HUDEP-2 (cell line): ENCODE data around the gene TMEM235.

ENCODE experiments used
- DNase-seq, 76 experiments: peaks; one replicate each; lab custom pipeline; 2025; ENCODE audit not compliant: unreplicated experiment in 76 of 76; lab: John Stamatoyannopoulos, UW

TMEM235 gene

DNA sequence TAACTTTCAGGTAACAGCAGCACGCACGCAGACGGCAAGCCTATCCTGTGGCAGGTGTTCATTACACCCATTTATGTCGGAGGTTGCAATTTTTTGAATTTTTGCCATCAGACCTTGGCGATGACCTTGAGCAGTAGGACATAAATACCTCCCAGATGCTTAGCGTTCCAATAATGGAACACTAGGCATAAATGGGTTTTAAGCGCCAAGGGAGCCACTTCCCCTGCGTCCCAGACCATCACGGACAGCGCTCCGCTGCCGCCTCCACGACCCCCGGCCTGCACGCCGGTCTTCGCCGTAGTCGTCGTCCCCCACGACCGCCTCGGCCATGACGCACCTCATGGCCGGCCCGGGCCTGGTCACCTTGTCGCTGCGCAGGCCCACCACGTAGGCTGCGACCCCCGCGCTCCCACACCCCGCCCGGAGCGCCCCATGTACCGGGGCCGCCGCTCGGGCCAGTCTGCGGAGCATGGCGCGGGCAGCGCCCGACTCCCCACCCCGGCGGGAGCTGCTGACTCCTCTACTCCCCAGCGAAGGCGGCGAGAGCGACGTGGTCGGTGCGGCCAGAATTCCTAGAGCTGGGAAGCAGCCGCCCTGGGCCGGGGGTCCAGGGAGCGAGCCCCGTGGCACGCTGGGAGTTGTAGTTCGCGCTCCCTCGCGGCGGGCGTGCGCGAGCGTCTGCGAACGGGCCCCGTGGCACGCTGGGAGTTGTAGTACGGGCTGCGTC is 22.7 kb downstream of the TMEM235 start:
- peak in 69 of 76 experiments; percentile 23 to 85 (median 65) for DNase-seq

DNA sequence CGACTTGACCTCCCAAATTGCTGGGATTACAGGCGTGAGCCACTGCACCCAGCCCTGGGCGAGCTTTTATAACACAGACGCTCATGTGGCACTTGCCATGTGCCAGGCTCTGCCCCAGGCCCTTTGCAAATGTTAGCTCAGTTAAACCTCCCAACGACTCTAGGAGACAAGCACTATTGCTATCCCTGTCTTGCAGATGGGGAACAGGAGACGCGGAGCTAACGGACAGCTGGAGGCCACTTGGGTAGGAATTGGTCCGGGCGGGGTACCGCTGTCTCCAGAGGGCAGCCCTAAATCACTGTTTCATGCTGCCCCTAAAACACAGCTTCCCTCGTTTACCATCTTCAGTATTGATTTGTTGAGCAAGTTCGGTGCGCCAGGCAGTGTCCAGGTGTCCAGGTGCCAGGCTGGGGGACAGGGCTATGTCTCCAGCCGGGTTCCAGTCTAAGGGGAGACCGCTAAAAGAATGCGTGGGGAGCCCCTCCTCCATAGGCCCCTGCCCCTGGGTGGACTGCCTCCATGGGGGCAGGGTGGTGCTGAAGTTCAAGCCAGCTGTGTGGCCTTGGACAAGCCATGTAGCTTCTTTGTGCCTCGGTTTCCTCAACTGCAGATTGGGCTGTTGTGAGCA is 23.7 kb downstream of the TMEM235 start:
- no peak for DNase-seq

DNA sequence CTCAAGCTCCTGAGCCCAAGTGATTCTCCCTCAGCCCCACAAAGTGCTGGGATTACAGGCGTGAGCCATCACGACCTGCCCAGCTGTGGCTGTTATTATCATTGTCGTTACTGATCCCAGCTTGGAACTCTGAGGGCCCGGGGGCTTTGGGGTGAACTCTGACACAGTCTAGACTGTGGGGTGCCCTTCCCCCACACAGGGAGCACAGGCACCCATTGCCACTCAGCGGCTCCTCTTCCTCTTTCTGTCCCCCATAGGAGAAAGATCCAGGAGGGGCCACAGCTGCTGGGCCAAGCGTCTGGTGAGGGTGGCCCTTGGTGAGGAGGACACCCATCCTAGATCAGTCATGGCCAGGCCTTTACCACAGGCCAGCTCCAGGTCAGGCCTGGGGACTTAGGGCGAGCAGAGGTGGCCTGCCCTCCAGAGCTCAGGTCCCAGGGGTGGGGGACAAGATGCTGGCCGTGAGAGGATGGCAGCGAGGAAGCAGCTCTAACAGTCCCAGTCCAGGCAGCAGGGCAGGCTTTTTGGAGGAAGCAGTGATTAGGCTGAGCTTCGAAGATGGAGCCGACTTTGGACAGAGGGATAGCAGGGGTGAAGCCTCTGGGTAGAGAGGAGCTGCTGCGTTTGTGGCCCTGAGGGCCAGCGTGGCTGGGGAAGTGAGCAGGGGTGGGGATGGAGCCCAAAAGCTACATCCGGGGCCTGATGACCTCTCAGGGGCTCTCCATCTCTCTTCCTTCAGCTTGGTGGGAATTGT is 24.7 kb downstream of the TMEM235 start:
- DNase-seq: no peak

DNA sequence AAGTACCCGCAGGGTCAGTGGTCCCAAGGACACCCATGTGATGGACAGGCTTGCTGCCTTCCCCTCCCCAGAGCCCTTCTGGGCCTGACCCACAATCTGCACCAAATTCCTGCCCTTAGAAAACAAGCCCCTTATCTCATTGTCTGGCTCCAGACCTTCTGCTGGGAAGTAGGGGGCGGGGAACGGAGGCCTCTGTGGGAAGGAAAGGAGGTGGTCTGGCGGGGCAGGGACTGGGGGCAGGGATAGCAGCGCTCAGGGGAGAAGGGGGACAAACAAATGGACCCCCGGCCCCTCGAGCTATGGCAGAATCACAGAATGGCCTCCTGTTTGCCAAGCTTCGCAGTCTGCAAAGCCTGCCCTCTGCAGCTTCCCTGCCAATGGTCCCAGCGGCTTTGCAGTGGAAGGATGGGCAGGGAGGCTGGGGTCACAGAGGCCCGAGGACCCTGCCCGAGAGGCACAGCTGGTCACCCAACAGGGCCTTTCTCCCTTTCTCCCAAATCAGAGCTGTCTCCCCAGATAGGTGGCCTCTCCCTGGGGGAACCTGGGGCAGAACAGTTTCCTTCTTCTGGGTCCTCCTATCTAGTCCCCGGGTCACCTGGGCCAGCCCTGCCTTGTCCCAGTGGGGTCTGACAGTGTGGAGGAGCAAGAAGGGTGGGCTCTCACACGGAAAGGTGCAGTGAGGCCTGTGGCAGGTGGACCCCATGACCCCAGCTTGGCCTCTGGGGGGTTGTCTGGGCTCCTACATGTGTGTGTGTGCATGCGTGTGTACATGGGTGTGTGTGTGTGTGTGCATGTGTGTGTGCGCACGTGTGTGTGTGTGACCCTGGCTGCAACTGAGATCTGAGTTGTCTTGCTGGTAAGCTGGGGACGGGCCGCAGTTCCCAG is 25.5 kb downstream of the TMEM235 start:
- DNase-seq: no peak

DNA sequence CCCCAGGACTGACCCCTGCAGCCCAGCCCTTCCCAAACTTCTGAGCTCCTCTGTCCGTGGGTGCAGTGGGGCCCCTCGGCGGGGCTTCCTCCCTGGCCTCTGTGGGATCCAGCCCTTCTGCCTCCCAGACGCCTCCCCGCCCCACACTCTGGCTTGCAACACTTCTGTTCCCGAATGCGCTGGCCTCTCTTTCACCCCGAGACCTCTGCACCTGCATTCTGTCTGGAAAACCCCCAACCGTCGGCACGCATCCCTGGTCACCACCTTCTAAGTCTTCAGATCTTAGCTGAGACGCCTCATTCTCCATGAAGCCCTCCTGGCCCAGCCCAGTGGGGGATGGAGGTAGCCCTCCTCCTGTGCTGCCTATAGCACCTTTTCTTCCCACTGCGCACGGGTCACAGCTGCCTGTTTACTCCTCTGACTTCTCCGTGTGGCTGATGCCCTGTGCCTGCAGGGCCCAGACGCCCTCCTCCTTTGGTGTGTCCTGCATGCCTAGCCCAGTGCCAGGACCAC is 26.4 kb downstream of the TMEM235 start:
- DNase-seq: peak in 2 of 76 experiments; percentile 8 to 28

DNA sequence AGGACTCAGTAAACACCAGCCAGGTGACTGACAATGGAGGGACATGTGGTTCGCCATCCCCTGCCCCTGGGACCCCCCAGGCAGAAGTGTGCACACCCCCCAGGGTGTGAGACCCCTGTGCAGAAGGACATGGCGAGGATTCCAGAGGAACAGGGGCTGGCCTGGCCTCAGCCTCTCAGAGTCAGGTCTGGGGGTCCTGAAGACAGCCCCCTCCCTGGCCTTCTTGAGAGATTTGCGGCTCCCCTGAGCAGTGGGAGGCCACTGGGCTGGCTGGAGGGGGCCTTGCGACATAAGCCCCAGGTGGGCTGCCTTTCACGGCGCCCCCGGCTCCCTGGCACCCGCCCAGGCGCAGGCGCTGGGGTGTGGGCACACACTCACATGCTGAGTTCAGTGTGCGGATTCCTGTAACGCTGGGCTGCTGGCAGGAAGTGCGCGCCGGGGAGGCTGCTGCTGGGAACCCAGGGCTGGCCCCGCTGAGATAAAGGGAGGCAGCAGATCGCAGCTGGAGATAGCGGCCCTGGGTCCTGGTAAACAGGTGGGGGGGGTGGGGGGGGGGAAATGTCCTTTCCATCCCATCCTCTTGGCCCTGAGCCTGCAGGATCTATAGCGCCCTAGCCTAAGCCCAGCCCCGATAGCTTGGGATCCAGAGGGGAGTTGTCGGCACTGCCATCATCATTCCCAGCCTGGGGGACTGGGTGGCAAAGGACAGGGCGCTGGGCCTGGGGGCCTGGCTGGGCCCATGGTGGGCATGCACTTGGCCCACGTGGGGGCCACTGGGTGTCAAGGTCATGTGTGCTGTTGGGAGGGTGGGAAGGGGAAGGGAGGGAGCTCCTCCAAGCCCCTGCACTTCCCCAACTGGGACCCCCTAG is 27.1 kb downstream of the TMEM235 start:
- peak in 74 of 76 experiments; percentile 24 to 88 (median 70) for DNase-seq

DNA sequence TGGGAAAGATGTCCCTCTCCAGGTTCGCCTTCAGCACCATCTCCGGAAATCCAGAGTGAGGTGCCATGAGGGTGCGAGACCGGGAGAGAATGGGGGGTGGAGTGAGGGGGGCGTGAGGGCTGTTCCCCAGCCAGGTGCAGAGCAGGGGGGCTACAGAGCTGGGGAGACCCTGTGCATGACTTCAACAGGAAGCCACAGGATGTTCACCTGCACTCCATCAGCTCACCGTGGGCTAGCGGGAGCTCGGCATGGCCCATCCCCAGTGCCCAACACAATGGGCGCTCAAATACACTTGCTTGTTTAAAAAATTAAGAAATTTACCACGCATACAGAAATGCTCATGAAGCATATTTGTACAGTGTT is 27.7 kb downstream of the TMEM235 start:
- no peak for DNase-seq

DNA sequence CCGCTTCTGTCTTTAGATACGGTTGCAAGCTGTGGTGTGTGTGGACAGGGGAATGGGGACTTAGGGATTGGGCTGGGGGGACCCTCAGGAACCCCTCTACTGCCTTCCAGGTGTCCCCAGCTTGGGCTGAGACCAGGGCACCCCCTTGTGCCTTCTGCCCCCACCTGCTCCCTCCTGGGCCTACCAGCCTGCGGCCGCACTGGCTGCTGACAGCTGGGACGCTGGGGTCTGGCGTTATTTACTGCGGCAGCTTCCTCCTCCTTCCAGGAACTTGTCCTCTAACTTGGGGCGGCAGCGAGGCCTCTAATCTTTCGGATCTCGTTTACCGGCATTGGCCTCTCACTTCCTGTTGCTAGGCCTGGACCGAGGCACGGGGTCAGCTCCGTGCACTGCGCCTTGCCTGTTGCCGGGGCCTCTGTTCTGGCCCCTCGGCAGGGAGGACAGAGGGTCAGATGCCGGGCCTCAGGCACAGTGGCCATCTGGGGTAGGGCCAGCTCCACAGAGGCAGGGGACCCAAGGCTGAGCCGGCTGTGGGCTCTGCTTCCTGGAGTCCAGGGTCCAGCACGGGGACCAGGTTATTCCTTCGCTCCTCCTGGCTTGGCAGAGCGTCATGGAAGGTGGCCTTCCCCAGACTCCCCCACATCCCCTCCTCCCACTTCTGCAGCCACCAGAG is 31.8 kb downstream of the TMEM235 start:
- peak in 35 of 76 experiments; percentile 7 to 56 (median 22) for DNase-seq

DNA sequence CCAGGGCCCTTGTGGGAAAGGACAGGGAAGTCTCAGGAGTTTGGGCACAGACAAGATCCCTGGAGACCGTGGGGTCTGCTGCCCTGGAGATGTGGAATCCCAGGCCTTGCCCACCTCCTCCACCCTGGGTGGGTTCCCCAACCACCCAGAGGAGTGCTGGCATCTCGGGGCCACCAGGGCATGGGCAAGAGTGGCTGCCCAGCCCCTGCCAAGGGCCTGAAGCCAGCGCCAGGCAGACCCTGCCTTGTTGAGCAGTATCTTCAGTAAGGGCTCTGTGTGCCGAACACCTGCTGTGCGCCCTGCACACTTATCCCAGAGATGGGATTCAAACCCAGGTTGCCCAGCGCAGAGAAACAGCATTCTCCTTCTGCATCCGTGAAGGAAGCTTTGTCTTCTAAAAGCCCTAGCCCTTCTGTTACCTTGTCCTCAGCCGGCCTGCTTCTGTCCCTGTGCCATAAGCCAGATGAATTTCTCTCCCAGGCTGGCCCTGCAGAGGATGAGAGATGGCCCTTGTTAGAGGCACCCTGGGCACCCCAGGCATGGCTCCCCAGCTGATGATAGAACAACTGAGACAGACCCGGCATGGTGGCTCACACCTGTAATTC is 32.4 kb downstream of the TMEM235 start:
- DNase-seq: no peak

DNA sequence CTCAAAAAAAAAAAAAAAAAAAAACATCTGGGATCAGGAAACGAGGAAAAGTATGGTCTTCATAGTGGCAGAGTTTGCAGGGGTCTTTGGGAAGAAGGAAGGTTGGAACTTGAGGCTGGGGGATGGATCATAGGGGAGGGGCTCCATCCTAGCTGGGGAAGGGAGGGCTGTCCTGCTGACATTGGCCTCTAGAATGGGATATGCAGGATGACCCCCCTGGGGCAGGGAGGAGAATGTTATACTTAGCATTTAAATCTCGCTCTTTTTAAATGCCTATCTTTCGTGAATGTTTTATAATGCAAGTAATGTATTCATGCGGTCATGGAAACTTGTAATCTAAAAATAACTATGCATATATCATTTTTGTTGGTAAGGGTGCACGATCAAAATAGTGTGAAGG is 33.2 kb downstream of the TMEM235 start:
- no peak for DNase-seq

DNA sequence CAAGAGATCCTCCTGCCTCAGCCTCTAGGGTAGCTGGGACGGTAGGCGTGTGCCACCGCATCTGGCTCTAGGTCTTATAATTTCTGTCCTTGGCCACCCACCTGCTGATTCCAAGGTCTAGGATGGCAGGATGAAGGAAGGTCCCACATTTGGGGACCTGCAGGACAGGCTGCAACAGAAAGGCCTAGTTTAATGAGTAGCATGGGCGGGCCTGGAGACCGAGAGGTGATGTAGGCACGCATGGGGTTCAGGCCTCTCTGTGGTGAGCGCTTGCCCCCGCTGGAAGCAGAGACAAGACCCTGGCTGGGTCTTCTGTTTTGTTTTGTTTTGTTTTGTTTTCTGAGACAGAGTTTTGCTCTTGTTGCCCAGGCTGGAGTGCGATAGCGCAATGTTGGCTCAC is 33.7 kb downstream of the TMEM235 start:
- DNase-seq: no peak

DNA sequence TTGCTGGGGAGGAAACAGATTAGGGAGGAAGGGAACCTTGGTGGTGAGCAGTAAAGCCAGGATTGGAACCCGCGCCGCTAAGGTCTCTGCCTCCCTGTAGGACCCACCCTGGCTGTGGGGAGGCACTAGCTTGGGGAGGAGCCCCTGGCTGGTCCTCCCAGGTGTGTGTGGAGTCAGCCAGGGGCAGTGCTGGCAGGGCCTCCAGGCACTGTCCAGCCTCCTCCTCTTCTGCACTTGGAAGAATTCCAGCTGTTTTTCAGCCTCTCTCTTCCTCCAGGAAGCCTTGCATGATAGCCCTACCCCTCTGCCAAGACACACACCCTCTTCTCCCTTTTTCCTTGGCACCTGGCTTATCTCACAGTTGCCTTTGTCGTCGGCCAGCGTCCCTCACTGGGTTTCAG is 34.8 kb downstream of the TMEM235 start:
- DNase-seq: peak in 2 of 76 experiments; percentile 6 to 15

DNA sequence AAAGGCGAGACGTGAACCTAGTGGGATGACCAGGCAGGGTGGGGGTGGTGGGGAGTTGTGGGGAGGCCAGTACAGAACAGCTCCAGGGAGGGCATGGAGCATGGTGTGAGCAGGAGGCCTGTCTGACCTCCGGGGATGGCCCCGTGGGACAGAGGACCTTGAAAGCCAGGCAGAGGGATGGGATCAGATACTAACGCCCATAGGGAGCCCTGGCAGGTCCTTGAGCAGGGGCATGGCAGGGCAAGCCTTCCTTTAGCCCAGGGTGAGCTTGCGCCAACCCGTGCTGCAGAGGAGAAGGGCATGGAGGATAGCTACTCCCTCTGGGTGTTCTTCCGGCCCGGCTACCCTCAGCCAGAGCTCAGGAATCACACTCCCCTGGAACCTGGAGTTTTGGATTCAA is 35.3 kb downstream of the TMEM235 start:
- no peak for DNase-seq

DNA sequence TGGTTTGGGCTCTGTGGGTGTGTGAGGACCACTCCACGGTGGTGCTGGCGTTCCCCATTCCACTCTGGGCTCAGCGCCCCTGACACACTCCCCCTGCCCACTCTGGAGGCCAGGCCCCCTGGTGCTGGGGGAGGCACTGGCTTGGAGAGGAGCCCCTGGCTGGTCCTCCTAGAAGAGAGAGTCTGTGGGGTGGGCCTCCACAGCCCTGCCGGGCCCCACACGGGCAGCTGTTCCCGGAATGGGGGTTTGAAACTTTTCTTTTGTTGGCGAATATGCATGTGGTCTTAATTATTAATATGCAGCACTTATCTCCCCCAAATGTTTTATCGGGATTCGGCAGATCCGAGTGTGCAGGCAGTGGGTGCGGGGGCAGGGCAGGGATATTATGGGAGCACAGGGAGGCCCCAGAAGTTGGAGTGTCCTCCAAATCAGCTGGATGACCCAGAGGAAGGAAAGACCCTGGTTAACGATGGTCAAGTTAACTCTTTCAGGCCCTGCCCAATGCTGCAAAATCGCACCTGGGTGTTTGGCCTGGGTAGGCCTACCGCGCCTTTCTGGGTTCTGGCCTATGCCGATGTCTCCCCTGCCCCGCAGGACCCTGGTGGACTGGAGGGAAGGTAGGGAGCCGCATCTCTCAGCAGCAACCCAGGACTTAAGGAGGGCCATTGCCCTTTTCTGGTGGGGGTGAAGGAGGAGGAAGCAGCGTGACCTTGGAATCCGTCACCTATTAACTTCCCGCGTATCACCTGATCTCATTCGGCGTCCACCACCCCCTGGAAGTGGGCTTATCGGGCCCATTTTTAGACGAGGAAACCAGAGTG is 36.0 kb downstream of the TMEM235 start:
- DNase-seq: no peak

DNA sequence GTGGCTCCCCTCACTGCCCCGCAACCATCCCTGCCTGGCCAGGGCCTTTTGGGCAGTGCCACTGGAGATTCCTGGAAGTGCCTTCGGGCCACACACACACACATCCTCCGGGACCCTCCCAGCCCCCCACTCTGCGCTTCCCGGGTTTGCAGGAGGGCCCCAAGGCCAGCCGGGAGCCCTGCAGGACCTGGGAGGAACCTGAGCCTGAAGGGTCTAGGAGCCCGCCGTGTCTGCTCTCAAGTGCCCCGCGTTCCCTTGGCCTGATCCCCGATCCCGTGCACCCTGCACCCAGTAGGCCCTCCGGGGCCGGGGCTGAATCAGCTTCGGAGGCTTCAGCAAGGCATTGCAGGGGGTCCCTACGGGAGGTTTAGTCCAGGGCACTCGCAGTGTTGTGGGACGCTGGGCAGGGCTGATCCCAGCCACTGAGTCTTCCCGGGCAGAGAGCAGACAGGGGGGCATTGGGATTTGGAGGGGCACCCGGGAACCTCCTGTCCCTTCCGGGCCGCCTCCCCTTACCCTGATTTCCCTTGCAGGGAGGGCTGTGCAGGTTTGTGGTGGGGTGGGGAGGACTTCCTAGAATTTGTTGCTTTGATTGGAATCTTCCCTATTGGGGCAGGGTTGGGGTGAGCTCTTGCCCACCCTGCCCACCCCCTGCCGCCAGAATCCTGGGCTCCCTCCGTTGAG is 36.9 kb downstream of the TMEM235 start:
- DNase-seq: no peak

DNA sequence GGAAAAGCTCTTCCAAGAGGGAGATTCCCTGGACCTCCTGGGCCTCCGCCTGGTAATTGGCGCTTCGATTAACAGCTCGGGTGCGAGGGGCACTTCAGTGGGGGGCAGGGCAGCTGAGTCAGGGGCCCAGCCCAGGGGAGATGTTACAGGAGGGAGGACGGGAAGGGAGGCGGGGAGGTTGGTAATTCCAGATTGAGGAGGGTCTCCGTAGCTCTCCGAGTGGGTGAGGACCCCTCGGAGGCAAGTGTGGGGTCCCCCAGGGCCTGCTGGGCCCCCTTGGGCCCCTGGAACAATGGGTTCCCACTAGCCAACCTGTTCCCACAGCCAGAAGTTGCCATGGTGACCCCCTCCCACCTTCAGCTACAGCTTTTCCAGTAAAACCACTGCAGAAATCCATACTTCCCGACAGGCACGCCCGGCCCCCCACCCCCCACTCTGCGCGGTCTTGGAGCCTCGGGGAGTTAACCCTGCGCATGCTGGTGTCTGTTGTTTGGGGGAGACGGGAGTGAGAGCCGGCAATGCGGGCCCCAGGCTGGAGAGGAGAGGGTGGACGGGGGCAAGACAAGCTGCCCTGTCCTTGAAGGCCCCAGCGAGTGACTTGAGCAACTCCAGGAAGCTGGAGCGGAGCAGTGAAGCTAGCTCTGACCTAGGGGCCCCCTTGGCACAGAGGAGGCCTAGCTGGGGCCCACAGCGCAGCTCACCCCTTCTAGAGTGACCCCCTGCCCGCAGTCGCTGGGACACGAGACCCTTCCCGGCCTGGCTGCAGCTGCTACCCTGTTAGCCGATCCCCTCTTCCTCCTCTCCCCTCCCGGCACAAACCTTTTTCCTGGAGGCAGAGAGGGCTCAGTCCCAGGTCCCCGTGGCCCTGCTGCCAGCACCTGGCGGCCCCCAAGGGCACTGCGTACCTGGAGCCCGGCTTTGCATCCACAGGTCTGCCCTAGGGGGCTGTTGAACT is 37.8 kb downstream of the TMEM235 start:
- no peak for DNase-seq
